NT2/D1 (cell line): ENCODE measurements around the gene KRT81.
"Not testable (repeated sequence)": the region's sequence is repeated elsewhere in the genome, so short reads cannot be mapped to it uniquely, and the experiment has no call there.

ENCODE experiments used
- DNase-seq: peaks from one replicate; pipeline ENCODE4 v3.0.0-alpha.2; 2011; ENCODE audit warnings: low read depth, low spot score
- H3K27me3 ChIP-seq: 2 replicates; pipeline ENCODE4 v1.6.0; 2011; ENCODE audit warnings: mild to moderate bottlenecking; ENCODE audit not compliant: insufficient read length, insufficient read depth
- H3K36me3 ChIP-seq: 2 replicates; pipeline ENCODE4 v1.6.1; 2011; ENCODE audit warnings: mild to moderate bottlenecking, low read length, mixed read lengths; ENCODE audit not compliant: insufficient read depth, insufficient read length
- H3K4me1 ChIP-seq: 2 replicates; pipeline ENCODE4 v1.5.1; 2011; ENCODE audit not compliant: insufficient read depth, insufficient read length
- H3K4me3 ChIP-seq: 2 replicates; pipeline ENCODE4 v1.5.1; 2011; ENCODE audit warnings: low read depth; ENCODE audit not compliant: insufficient read length
- H3K9ac ChIP-seq: 2 replicates; pipeline ENCODE4 v1.6.0; 2011; ENCODE audit warnings: low read depth; ENCODE audit not compliant: insufficient read length
- H3K9me3 ChIP-seq: 2 replicates; pipeline ENCODE4 v1.5.1; 2011; ENCODE audit warnings: mild to moderate bottlenecking, low read length; ENCODE audit not compliant: insufficient read depth
- SUZ12 ChIP-seq: IDR thresholded peaks from 2 replicates; pipeline ENCODE4 v1.6.1; 2011; ENCODE audit not compliant: insufficient read length, insufficient read depth; ENCODE audit errors: extremely low read depth
- YY1 ChIP-seq: IDR thresholded peaks from 2 replicates; pipeline ENCODE4 v1.6.1; 2011; ENCODE audit not compliant: insufficient read length, insufficient read depth
- ZNF274 ChIP-seq: IDR thresholded peaks from 2 replicates; pipeline ENCODE4 v1.6.1; 2011; ENCODE audit warnings: mild to moderate bottlenecking, low read depth, low read length

The KRT81 gene

DNA sequence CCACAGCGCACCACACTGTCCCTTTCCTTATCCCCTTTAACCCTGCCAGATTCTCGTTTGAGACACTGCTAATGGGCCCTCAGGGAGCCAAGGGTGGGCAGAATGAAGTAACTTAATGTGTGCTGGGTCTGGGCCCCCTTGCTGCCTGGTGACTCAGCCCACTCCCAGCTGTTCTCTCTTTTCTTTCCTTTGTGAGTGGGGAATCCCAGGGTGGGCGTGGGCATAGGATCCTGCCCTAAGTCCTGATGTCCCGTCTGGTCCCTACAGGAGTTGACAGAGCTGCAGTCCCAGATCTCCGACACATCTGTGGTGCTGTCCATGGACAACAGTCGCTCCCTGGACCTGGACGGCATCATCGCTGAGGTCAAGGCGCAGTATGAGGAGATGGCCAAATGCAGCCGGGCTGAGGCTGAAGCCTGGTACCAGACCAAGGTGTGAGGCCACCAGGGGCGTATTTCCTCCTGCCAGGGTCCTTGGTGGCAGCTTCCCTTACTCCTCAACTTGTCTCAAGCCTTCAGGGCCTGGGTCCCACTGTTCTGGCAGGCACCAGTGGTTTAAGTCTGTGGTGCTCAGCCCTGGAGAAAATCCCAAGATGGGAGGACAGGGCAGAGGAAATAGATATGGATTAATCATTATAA, 50.0 kb downstream of the KRT81 start:
- TF ChIP-seq YY1 (no peak), ZNF274 (no peak), SUZ12 (no peak)

DNA sequence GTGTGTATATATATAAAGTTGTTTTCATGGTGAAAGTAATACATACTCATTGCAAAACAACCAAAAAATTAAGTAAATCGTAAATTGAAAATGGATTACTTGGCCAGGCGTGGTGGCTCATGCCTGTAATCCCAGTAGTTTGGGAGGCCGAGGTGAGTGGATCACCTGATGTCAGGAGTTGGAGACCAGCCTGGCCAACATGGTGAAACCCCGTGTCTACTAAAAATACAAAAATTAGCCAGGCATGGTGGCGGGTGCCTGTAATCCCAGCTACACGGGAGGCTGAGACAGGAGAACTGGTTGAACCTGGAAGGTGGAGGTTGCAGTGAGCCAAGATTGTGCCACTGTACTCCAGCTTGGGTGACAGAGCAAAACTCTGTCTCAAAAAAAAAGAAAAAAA, 51.1 kb downstream of the KRT81 start:
- not testable (repeated sequence) for H3K4me3 ChIP-seq, H3K9ac ChIP-seq, H3K27me3 ChIP-seq, H3K9me3 ChIP-seq, DNase-seq
- Histone ChIP-seq H3K36me3 (peaks cover 60% of the 10 kb centered on the region), H3K4me1 (peaks cover 34% of the 10 kb centered on the region)

More for the DNA sequence above, 50.0 kb downstream of the KRT81 start:
- peaks cover 56% of the 10 kb centered on the region for H3K36me3 ChIP-seq
- peaks cover 34% of the 10 kb centered on the region for H3K4me1 ChIP-seq
- H3K9ac ChIP-seq, result no peak overlapping the region
- H3K27me3 ChIP-seq, result no peaks in the 10 kb centered on the region
- H3K9me3 ChIP-seq, result no peaks in the 10 kb centered on the region
- H3K4me3 ChIP-seq, result no peak overlapping the region
- no peak for DNase-seq

- Histone ChIP-seq H3K27me3 (no peaks in the 10 kb centered on the region), H3K4me3 (no peak overlapping the region), H3K9me3 (no peaks in the 10 kb centered on the region), H3K9ac (no peak overlapping the region), H3K36me3 (peaks cover 63% of the 10 kb centered on the region), H3K4me1 (peaks cover 36% of the 10 kb centered on the region)
- DNase-seq, result no peak
- no peak for TF ChIP-seq SUZ12
These were observed 51.6 kb downstream of the KRT81 start for GRCh38 chr12:52239767-52240166.

- Histone ChIP-seq H3K27me3 (no peaks in the 10 kb centered on the region), H3K4me1 (peaks cover 38% of the 10 kb centered on the region), H3K9me3 (no peaks in the 10 kb centered on the region), H3K36me3 (peaks cover 60% of the 10 kb centered on the region), H3K9ac (no peak overlapping the region), H3K4me3 (no peak overlapping the region)
- TF ChIP-seq SUZ12 (no peak), YY1 (no peak), ZNF274 (no peak)
- no peak for DNase-seq
These were observed 52.3 kb downstream of the KRT81 start for GRCh38 chr12:52238916-52239646.

DNA sequence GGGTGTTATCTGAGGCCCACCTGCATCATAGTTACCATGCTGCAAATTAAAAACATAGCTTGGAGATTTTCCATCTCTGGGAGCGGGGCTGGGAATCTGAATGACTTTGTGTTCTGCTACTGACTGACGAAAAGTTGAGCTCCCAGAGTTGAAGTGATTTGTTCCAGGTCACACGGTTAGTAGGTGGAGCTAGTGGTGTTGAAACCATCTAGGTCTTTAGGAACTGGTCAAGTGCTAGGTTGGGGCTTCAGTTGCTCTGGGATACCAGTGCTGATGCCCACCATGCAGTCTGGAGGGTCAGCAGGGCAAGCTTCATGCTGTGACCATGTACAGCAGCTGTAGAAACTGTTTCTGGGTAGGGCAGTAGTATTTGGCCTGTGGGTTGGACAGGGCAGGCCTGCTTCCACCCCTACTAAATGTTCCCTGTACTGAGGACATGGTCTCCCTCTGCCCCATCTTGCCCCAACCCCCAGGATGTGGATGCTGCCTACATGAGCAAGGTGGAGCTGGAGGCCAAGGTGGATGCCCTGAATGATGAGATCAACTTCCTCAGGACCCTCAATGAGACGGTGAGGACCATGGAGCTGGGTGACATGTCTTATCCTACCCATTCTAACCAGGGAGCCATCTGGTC, 53.0 kb downstream of the KRT81 start:
- no peak overlapping the region for H3K9ac ChIP-seq
- no peak for TF ChIP-seq ZNF274
- no peak for TF ChIP-seq YY1
- no peak for TF ChIP-seq SUZ12
- peaks cover 58% of the 10 kb centered on the region for H3K36me3 ChIP-seq
- no peaks in the 10 kb centered on the region for H3K9me3 ChIP-seq
- no peak for DNase-seq
- peaks cover 32% of the 10 kb centered on the region for H3K4me1 ChIP-seq
- H3K4me3 ChIP-seq, result no peak overlapping the region
- peaks cover 2% of the 10 kb centered on the region for H3K27me3 ChIP-seq

DNA sequence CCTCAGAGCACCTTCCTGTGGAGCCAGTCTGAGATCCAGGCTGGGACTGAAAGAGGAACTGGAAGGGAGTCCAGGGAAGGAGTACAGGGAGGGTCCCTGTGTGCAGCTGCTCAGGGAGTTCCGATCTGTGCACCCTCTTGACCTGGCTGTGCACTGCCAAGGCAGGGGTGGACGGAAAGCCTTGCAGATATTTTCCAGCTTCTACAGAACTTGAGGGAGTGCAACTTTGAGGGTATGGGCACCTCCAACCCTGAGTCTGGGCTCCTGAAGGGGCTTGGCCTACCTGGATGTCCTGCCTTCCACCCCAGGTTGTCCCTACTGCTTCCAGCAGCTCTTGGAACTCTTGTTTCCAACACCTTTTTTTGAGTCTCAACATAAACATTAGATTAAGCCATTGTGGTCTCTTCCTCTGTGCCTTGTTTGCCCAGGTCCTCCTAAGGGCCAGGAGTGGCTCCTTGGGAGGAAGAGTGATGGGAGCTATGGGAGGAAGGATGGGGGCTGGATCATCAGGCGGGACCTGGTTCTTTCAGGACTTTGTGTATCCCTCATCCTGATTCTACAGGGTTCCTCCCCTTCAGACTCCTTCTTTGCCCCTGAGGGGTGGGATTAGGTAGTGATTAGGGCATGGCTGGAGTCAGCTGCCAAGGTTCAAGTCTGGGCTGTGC, 54.8 kb downstream of the KRT81 start:
- Histone ChIP-seq H3K4me1 (peaks cover 38% of the 10 kb centered on the region), H3K4me3 (no peak overlapping the region), H3K9ac (no peak overlapping the region), H3K9me3 (no peaks in the 10 kb centered on the region), H3K36me3 (peaks cover 43% of the 10 kb centered on the region), H3K27me3 (peaks cover 14% of the 10 kb centered on the region)
- TF ChIP-seq YY1 (no peak), ZNF274 (no peak), SUZ12 (no peak)
- no peak for DNase-seq
